ENCODE results near the gene AKAP13.
"Not testable (repeated sequence)": the region's sequence is repeated elsewhere in the genome, so short reads cannot be mapped to it uniquely, and the experiment has no call there.

The AKAP13 gene

DNA sequence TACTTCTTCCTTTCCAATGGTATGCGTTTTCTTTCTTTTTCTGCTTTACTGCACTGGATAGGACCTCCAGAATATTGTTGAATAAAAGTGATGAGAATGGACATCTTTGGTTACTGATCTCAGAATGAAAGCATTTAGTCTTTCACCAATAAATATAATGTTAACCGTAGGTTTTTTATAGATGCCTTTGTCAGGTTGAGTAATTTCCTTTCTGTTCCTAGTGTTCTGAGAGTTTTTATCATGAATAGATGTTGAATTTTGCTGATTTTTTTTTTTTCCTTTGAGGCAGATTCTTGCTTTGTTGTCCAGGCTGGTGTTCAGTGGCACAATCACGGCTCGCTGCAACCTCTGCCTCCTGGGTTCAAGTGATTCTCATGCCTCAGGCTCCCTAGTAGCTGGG lies 255.9 kb downstream of the AKAP13 start:
- DNase-seq: no peak

DNA sequence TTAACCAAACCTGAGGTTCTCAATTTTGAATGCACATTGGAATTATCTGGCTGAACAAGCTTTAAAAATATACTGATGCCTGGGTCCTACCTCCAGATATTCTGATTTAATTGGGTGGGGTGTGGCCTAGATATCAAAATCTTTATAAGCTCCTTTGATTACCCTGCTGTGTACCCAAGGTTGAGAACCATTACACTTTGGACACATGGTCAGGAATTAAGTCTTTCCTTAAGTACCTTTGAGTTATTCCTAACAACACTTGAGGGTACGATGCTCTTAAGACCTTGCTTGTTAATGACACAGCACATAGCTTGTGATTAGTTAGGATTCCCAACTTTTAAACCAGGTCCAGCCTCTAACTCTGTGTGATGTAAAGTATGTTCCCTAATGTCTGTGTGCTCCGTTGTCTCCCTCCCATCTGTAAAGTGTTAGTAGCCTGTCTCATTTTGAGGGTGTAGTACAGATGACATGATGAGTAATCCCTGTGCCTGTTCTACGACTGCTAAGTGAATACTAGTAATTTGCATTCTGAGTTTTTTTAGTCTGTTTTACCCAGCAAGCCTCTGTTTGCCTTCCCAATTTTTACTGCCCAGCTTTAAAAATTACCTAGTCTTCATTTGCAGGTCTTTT lies 259.5 kb downstream of the AKAP13 start:
- DNase-seq: no peak

DNA sequence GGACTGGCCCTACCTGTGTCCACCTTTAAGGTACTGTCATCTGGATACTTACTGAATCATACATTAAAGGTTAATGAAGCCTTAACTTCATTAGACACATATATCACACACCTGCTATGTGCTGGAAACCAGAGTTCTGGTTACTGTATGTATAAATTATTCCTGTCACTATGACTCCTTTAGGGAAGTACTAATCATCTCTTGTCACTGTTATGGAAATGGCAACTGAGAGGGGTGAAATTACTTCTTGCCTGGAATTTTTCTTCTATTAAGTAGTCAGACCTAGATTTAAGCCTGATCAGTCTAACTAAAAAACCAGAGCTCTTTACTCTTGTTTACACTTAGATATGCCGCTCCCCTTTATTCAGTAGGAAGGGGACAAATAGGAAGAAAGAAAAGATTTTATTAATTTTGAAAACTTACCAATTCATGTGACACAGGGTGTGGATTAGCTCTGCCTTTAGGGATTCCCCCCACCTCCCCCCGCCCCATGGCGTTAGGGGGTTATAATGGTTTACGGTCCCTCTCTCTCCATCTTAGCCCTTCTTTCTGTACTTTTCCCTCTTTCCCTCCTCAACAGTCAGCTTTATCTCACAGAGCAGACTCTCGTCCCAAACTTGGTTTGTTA lies 261.8 kb downstream of the AKAP13 start:
- no peak for DNase-seq

DNA sequence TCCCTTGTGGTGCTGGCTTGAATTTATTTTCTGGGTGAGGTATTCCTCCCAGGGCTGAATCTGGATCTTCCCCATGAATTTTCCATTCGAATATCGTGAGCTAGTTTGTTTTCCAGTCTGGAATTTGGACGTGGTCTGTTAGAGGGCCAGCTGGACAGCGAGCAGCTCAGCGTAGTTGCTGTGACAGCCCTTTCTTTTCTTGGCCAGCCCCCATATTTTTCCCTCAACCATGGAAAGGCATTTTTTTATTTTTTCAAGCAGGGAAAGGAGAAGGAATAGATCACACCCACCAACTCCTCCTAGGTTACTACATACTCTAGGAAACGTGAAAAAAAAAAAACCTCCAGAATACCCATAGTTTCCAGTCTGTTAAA lies 262.3 kb downstream of the AKAP13 start:
- DNase-seq: no peak

DNA sequence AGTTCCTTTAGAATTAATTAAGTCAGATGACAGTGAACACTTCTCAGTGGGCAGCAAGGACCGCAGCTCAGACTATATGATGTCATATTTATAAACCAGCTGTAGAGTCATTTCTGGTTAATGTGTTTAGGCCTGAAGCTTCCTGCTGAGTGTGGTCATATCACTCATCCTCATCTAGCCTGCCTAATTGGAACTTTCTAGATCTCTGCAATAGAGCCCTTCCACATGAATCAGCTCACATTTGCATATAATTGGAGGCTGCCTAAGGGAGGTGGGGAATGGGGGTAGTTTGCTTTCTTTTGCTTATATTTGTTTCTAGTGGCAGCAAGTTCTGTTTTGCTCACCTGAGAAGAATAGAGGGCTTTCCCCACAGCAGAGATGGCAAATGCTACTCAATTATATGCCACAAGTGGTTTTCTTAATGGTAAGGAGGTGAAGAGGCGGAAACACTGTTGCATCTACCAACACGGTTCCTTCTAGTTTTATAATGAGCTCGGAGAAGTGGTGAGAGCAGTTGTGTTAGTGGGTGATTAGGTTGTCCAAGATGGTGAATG lies 266.2 kb downstream of the AKAP13 start:
- DNase-seq: no peak

DNA sequence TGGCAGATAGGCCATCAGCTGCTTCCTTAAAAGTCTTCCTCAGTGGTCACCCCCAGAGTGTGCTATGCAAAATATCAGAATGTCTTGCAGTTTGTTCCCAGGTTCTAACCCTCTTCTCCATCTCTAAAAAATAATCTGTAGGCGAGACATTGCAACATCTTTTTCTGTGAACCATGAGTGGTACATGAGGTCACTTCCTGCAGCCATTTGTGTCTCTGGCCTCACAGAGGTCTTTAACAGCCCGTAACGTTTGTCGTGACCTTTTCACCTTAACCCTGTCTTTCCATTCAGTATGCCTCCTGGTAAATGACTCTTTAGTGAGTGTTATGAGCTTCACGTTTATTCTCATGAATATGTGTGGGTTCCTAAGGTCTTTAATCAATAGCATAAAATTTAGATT lies 269.0 kb downstream of the AKAP13 start:
- DNase-seq: no peak

DNA sequence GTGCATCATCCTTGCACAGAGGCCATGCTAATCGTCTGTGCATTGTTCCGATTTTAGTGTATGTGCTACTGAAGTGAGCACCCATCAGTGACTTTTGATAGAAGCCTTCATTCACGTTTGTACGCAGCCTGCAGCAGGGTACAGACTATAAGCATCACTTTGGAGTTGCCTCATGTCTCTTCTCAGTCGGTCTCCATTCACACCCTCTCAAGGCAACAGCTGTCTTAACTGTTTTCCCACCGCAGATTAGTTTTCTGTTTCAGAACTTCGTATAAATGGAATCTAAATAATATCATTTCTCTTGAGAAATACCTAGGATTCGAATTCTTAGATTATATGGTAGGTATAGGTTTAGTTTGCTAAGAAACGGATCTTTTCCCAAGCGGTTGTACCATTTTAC lies 271.1 kb downstream of the AKAP13 start:
- DNase-seq: no peak

DNA sequence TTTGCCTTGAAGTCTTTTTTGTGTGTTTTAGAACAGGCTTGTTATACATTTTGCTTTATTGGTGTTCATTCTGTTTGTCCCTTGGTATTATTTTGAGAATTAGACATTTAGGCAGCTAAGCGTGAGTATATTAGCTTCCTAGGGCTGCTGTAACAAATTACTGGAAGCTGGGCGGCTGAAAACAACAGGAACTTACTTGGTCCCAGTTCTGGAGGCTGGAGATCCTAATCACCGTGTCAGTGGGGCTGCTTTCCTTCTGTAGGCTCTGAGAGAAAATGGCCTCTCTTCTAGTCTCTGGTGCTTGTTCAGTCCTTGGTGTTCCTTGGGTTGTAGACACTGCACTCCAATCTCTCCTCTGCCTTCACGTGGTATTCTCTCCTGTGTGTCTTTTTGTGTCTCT lies 272.1 kb downstream of the AKAP13 start:
- DNase-seq: no peak

DNA sequence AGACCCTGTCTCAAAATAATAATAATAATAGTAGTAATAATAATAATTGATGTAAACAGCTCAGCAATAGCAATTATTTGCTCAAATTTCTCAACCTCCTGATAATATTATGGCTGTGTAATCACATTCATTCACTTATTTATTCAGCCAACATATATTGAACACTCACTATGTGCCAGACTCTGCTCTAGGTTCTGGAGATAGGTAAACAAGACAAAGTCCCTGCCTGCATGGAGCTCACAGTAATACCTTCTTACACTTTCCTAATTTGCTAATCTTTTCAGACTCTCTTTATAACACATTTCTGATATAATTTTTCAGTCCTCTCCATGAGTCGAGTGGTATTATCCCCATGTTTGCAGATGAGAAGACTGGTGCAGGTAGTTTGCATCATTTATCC lies 276.7 kb downstream of the AKAP13 start:
- DNase-seq: no peak

DNA sequence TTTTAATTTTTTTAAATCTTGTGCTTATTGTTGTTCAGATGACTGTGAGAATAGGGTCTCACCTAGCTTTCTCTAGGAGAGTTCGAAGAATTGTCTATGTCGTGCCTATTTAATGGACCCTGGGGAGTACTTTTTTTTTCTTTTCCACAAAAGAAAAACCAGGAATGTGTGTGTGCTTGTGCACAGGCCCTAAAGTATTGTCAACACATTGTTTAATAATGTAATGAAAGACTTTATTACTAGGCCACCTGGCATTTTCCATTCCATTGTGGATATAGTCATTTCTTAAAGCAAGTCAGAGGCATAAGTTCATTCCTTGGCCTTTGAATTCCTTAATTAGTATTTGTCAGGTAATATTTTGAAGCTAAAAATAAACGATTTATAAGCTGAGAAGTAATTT lies 278.4 kb downstream of the AKAP13 start:
- no peak for DNase-seq

DNA sequence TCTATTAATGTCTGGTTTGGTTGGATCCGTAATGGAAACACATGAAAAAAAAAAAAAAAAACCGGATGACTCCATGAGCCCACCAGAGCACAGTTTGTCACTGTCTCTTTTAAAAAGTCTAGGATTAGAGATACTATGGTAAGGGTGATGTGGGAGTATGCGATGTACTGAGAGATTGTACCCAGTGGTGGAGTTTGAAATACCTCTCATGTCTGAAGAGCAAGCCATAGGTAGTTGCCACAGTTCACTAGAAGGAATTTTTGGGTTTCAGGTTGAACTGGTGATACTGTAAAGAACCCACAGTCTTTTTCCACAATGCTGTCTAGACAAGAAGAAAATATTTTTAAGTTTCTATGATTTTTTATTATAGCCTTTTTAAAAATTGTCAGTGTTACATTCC lies 281.5 kb downstream of the AKAP13 start:
- no peak for DNase-seq

DNA sequence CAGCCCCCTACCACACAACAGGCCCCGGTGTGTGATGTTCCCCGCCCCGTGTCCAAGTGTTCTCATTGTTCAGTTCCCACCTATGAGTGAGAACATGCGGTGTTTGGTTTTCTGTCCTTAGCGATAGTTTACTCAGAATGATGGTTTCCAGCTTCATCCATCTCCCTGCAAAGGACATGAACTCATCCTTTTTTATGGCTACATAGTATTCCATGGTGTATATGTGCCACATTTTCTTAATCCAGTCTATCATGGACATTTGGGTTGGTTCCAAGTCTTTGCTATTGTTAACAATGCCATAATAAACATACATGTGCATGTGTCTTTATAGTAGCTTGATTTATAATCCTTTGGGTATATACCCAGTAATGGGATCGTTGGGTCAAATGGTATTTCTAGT lies 285.3 kb downstream of the AKAP13 start:
- not testable (repeated sequence) for DNase-seq

DNA sequence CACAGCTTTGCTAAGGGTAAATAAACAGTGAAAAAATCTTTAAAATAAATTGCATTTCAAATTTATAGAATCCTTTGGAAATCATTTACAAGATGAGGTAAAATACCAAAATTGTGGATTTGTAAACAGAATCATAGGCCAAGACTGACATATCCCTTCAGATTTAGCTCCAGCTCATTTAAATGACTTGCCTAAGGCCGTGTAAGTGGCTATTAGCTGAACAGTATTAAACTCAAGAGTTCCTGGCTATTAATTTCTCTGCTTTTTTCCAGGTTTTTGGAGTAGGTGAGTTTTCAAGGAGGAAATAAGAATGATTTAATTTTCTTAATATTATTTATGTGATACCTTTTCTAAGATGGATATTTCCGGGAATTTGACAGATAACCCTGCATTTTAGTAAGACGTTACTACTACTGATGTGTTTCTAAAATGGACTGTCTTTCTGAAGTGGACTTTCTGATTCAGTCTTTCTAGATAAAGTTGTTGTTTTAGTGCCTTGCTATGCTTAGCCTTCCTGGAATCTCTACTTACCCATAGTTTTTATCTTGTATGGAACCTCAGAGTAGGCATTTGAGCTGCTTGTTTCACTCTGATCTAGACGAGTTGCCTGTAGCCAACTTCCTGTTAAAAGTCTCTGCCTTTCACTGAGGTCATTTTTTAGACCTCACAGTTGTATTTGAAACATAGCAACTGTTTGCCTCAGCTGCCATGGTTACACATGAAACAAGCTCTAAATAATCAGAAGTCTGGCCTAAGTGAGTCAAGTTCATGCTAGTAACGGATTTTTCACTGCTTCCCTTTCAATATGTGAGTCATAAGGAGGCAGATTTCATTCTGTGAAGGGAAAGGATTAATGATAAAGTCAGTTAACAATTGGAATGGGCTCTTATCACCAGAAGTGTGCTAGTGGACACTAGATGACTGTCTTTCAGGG lies 287.4 kb downstream of the AKAP13 start:
- no peak for DNase-seq

DNA sequence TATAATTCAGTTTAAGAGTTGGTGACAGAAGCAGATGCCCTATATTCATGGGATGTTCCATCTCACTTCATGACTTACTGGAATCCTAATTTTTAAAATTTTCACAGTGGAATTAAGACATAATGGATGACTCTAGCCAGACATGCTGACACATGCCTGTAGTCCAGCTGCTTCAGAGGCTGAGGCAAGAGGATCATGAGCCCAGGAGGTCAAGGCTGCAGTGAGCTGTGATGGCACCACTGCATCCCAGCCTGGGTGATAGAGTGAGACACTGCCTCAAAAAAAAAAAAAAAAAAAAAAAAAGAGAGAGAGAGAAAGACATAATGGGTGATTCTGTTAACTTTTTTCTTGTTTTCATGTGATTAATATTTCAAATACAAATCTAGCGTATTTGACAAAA lies 290.8 kb downstream of the AKAP13 start:
- DNase-seq: no peak

DNA sequence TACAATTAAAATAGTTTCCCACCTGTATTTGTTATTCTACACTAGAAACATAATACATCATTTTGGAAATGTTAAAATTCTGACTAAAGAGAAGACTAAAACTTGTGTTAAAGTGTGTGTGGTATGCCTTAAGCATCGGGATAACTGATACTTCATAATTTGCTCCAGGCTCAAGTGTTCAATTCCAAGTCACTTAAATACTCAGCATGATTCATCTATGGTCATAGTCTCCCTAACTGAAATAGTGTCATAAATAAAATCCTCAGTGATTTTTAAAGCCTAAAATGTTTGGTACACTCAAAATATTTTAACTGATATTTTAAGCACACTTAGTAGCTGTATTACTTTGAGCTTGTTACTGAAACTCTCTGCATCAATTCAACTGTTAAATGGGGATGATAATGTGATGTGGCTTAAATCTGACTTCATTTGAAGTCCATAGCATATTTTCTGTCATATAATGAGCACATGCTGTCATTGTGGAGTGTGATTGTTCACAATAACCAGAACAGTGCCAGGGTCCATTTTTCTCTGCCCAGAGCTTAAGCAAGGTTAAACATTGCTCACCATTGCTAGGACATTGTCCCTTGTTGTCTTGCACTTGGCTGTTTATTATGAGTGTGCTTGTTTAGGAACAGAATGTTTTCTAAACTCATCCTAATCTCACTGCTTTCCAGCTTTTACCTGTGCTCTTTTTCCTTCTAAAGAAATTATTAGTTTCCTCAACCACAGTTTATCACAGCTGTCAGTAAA lies 292.1 kb downstream of the AKAP13 start:
- DNase-seq: no peak

DNA sequence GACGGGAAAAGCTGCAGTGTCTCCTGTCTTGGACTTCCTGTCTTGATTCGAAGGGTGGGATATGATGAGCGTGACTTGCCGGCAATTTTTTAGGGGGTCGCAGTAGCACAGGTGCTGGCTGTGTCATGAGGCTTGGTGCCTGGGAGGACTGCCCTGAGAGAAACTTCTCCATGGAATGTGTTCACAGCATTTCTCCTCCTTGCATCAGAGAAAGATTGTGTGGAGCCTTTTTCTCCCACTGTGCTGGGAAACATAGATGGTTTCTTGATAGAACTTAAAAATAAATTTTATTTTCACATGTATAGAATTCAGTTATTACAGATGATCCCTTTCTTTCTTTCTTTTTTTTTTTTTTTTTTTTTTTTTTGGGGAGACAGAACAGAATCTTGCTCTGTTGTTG lies 292.9 kb downstream of the AKAP13 start:
- no peak for DNase-seq

DNA sequence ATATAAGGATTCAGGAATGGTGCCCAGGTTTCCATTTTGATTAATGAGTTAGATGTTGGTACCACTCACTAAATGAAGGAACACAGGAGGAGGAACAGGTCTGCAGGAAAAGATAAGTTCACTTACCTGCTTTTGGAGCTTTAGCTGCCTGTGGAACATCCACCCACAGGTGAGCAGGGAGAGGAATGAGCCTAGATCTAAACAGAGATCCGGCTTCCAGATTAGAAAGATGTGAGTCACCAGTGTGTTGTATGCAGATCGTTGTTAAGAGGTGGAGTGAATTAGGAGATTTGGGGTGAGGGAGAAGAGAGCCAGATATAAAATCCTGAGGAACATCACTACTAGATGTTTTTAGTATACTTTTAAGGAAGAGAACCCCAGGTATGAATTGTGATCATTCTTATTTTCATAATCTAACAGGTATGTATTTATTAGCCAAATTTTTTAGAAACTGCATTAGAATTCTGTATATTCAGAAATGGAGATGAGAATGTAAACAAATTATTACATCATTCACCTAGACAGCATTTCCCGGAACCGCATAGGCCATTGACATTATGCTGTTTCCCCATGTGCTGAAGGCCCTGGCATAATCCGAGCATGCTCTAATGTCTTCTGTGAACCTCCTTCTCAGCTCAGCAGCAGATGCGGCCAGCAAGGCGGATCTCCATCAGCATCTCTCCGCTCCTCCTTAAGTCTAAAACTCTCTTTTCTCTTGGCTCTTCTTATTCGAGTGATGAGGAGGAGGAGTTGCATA lies 296.1 kb downstream of the AKAP13 start:
- no peak for DNase-seq

DNA sequence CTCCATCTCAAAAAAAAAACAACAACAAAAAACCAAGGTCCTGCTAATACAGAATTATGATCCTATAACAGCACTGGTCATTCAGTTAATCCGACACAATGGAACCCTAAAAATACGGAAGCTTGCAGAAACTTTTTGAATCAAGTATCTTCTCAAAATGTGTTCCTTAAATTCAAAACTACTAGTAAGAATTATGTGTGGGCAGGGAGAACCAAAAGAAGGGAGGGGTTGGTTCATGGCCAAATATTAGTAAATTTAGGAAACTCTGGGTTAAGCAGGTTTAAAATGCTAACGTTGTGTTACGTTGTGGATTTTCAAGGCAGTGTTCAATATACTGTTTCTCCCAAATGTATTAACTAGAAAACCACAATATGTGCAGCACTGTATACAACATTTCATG lies 298.8 kb downstream of the AKAP13 start:
- no peak for DNase-seq

DNA sequence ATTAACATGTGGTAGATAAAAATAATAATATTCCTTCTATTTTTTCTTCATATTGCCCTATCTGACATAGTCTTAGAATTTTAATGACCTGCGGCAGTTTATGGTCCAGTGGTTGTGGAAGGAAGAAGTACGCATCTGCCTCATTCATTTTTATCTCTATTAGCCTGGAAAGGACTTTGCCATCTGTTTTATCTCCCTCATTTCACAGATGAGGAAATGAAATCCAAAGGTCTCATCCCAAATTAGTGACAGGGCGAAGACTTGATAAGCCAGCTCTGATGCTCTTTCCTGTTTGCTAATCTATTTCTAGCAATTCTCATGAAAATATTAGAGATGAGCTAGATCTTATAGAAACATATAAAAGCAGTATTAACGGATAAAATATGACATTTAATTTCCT lies 301.0 kb downstream of the AKAP13 start:
- no peak for DNase-seq

DNA sequence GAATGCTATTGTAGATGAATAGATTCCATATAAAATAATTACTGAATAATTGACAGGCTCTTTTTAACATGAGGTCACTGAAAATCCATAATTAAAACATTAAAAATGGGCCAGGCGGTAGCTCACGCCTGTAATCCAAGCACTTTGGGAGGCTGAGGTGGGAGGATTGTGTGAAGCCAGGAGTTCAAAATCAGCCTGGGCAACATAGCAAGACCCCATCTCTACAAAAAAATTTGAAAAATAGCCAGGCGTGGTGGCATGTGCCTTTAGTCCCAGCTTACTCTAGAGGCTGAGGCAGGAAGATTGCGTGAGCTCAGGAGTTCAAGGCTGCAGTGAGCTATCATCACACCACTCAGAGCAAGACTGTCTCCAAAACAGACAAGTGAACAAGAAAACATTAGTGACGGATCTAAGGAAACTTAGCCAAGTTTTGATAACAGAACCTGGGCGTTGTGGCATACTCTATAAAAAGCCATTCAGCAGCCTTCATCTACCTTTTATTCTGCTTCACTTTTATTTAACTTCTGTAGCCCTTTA lies 303.8 kb downstream of the AKAP13 start:
- no peak for DNase-seq

DNA sequence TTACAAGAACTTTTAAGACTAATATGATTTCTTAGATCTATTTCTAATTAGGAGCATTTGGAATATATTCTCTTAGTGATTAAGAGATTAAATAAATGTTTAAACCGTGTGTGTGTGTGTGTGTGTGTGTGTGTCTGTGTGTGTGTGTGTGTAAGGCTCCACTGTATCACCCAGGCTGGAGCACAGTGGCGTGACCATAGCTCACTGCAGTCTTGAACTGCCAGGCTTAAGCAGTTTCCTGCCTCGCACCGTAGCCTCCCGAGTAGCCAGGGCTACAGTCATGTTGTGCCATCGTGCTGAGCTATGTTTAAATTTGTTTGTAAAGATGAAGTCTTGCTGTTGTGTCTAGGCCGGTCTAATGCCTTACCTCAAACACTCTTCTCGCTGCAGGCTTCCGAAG lies 305.0 kb downstream of the AKAP13 start:
- no peak for DNase-seq

DNA sequence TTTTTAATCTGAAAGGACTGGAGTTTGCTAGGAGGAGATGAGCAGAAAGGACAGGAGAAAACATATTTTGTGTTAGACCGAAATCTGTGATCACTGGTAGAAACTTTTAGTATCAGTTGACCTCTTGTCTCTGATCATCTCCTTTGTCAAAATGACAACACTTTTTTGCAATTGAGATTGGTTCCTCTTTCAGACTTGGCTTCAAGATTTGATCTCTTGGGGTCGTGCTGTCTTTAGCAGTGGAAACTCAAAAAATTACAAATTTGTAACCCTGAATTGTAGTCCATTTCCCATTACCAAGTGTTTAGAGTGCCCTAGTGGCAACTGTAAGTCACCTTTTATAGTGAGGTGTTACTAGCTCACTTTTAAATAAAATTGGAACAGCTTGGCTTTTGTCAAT lies 306.9 kb downstream of the AKAP13 start:
- DNase-seq: no peak

Data from NCI-H1092 treated with DMSO at 0.1 percent for 48 hours (cell line).